ENCODE data around the gene ZFR2. TPM values are rescaled to one million over a fixed set of nuclear protein-coding genes. Genes with fewer than 3 reads are reported as not detected.

The ZFR2 gene
- total RNA-seq, 1 donor from 2014 or later, result not detected

DNA sequence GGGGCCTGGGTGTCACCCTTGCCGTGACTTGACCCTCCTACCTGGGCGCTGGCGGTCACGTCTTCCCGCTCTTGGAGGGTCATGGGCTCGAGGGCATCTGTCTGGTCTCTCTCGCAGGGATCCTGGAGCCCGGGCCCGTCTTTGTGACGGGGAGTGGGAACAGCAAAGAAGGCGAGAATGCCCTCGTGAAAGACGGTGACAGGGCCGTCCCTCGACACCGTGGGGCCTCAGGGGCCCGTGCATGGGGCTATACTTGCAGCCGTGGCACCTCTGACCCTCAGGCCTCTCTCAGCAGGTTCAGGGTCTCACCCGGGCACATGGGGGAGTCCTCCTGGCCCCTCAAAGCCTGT lies 61.7 kb downstream of the ZFR2 start:
- intact Hi-C loops (cut with DNase I), result no loop called here
- H3K4me1 ChIP-seq, result no peaks in the 10 kb centered on the region
- no peaks in the 10 kb centered on the region for H3K27me3 ChIP-seq
- H3K9me3 ChIP-seq, result no peaks in the 10 kb centered on the region
- TF ChIP-seq, protein P1, sequence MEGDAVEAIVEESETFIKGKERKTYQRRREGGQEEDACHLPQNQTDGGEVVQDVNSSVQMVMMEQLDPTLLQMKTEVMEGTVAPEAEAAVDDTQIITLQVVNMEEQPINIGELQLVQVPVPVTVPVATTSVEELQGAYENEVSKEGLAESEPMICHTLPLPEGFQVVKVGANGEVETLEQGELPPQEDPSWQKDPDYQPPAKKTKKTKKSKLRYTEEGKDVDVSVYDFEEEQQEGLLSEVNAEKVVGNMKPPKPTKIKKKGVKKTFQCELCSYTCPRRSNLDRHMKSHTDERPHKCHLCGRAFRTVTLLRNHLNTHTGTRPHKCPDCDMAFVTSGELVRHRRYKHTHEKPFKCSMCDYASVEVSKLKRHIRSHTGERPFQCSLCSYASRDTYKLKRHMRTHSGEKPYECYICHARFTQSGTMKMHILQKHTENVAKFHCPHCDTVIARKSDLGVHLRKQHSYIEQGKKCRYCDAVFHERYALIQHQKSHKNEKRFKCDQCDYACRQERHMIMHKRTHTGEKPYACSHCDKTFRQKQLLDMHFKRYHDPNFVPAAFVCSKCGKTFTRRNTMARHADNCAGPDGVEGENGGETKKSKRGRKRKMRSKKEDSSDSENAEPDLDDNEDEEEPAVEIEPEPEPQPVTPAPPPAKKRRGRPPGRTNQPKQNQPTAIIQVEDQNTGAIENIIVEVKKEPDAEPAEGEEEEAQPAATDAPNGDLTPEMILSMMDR (IDR thresholded peaks at IDR 0.05), result no peak
- no peak for TF ChIP-seq POLR2AphosphoS5 (IDR thresholded peaks at IDR 0.05; ENCODE audit: insufficient read depth in 1 of 2, low read depth in 1 of 2)
- no peak for TF ChIP-seq POLR2A (IDR thresholded peaks at IDR 0.05)
- H3K36me3 ChIP-seq, result no peaks in the 10 kb centered on the region
- H3K27ac ChIP-seq, result no peak overlapping the region
- no peak for DNase-seq (ENCODE audit: extremely low spot score in 2 of 2)
- H3K4me3 ChIP-seq, result no peak overlapping the region

DNA sequence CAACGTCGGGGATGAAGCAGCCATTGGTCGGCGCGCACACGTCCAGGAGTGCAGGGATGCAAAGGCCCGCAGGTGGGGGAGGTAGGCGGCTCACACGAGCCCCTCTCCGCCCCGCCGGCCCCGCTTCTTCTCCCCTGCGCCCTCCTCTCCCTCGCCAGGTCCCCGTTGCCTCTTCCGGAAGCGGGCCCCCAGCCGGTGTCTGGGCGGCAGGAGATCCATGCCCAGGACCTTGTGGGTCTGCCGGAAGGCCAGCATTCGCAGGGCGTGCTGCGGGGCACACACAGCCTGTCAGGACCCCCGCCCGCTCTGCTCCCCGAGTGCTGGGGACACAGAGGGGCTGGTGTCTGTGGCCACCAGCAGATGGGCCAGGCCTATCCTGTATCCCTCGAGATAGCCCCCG lies 63.0 kb downstream of the ZFR2 start:
- intact Hi-C loops (cut with DNase I), result no loop called here
- H3K27ac ChIP-seq, result no peak overlapping the region
- H3K4me1 ChIP-seq, result peaks cover 12% of the 10 kb centered on the region
- no peaks in the 10 kb centered on the region for H3K27me3 ChIP-seq
- H3K36me3 ChIP-seq, result no peaks in the 10 kb centered on the region
- TF ChIP-seq POLR2A (IDR thresholded peaks at IDR 0.05) (no peak), POLR2AphosphoS5 (IDR thresholded peaks at IDR 0.05; ENCODE audit: insufficient read depth in 1 of 2, low read depth in 1 of 2) (no peak)
- TF ChIP-seq, protein P1 (IDR thresholded peaks at IDR 0.05), result no peak
- no peak overlapping the region for H3K4me3 ChIP-seq
- H3K9me3 ChIP-seq, result no peaks in the 10 kb centered on the region
- DNase-seq (ENCODE audit: extremely low spot score in 2 of 2), result no peak

DNA sequence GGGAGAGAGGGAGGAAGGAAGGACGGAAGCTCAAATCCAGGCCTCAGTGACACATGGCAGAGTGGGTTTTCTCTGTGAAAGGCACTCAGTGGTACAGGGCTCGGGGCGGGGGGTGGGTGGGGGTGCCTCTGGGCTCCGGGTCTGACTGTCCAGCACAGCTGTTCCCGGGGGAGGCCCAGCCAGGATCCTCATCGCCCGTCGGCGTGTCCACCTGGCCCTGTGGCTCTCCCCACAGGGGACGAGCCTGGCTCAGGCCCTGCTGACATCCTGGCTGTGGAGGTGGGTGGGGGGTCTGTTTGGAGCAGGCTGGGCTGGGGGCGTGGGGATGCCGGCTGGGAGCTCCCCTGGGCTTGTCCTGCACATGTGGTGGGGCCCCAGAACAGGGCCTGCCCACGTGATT lies 64.4 kb downstream of the ZFR2 start:
- Histone ChIP-seq H3K4me3 (no peak overlapping the region), H3K9me3 (no peaks in the 10 kb centered on the region), H3K27ac (no peak overlapping the region), H3K4me1 (peaks cover 12% of the 10 kb centered on the region), H3K36me3 (no peaks in the 10 kb centered on the region), H3K27me3 (no peaks in the 10 kb centered on the region)
- intact Hi-C loops (cut with DNase I), result no loop called here
- TF ChIP-seq POLR2AphosphoS5 (IDR thresholded peaks at IDR 0.05; ENCODE audit: insufficient read depth in 1 of 2, low read depth in 1 of 2) (no peak), POLR2A (IDR thresholded peaks at IDR 0.05) (no peak)
- TF ChIP-seq, protein P1 (IDR thresholded peaks at IDR 0.05), result no peak
- no peak for DNase-seq (ENCODE audit: extremely low spot score in 2 of 2)

DNA sequence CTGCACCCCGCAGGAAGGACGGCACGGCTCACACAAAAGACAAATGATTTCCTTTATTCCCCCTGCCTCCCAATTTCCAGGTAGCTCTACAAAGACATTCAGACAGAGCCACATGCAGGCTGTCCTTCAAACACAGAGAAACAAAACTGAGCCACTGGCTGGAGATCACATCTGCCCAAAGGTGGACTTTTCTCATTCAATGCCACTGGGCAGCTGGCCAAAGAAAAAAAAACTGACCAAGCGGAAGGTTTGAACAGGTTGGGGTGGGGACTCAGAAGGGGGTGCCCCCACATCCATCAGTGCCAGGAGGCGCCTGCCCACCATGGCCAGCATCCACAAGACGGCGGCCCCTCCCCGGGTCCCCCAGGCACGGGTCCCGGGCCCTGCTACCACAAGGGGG lies 64.9 kb downstream of the ZFR2 start:
- TF ChIP-seq POLR2AphosphoS5 (IDR thresholded peaks at IDR 0.05; ENCODE audit: insufficient read depth in 1 of 2, low read depth in 1 of 2), result no peak
- TF ChIP-seq, protein P1 (IDR thresholded peaks at IDR 0.05), result no peak
- no peak for TF ChIP-seq POLR2A (IDR thresholded peaks at IDR 0.05)
- intact Hi-C loops (cut with DNase I), result no loop called here
- DNase-seq (ENCODE audit: extremely low spot score in 2 of 2), result no peak
- no peak overlapping the region for H3K27ac ChIP-seq
- H3K9me3 ChIP-seq, result no peaks in the 10 kb centered on the region
- no peaks in the 10 kb centered on the region for H3K36me3 ChIP-seq
- H3K27me3 ChIP-seq, result no peaks in the 10 kb centered on the region
- H3K4me1 ChIP-seq, result peaks cover 12% of the 10 kb centered on the region
- no peak overlapping the region for H3K4me3 ChIP-seq

DNA sequence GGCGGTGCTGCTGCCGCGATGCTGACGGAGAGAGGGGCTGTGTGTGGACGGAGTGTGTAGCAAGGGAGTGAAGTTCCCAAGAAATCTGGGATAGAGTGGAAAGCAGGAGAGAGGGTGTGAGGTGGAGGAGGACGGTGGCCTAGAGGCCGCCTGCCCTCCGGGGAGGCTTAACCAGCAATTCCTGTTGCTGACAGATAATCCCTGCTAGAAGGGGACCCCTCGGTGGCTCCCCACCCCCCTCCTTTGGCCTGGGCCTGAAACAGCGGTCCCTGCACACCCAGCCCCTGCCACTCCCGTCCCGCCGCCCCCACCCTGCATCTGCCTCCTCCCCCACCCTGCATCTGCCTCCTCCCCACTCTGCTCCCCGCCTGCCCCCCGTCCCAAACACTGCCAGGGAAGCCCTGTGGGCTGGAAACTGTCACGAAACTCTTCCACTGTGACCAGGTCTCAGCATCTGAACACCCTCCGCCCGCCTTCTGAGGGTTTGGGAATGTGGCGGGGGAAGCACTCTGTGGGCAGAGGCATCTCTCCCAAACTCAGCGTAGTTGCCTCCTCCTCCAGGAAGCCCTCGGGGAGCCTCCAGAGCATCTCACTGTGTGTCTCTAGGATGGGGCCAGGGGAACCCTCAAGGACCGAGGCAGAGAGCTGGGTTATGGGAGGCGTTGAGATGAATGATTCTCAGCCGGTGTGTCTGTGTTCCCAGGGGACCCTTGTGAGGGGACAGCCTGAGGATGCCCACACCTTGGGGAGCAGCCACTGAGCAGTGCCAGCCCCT lies 65.5 kb downstream of the ZFR2 start:
- no peaks in the 10 kb centered on the region for H3K36me3 ChIP-seq
- peaks cover 12% of the 10 kb centered on the region for H3K4me1 ChIP-seq
- H3K4me3 ChIP-seq, result no peak overlapping the region
- intact Hi-C loops (cut with DNase I), result no loop called here
- H3K27ac ChIP-seq, result no peak overlapping the region
- H3K9me3 ChIP-seq, result no peaks in the 10 kb centered on the region
- no peak for DNase-seq (ENCODE audit: extremely low spot score in 2 of 2)
- H3K27me3 ChIP-seq, result no peaks in the 10 kb centered on the region
- TF ChIP-seq POLR2A (IDR thresholded peaks at IDR 0.05), result no peak
- TF ChIP-seq POLR2AphosphoS5 (IDR thresholded peaks at IDR 0.05; ENCODE audit: insufficient read depth in 1 of 2, low read depth in 1 of 2), result no peak
- TF ChIP-seq, protein P1 (IDR thresholded peaks at IDR 0.05), result no peak
